Activated CD8-positive, alpha-beta memory T cell treated with anti-CD3 and anti-CD28 coated beads, Interleukin-2, amount 50 U/mL, for 4 hours (primary cell): ENCODE measurements around the gene WNT9B.

Source experiments
- DNase-seq: peaks from one replicate; pipeline ENCODE4 v3.0.0-alpha.2; 2020

WNT9B gene

GRCh38 chr17:46851029-46851741 is at the start of gene WNT9B:
Gene WNT9B (plus strand): TSS chr17:46851583. CDS start chr17:46851639, 56 bp downstream.
- DNase-seq = no peak

GRCh38 chr17:46802800-46803199 is 48.6 kb upstream of the WNT9B start:
- DNase-seq = no peak

- DNase-seq = no peak
Observed at GRCh38 chr17:46803544-46803943, 47.8 kb upstream of the WNT9B start.

GRCh38 chr17:46805771-46806170 is 45.6 kb upstream of the WNT9B start:
- DNase-seq = no peak

- no peak for DNase-seq
Observed at GRCh38 chr17:46809110-46809571, 42.2 kb upstream of the WNT9B start.

- DNase-seq = no peak
Observed at GRCh38 chr17:46810837-46811236, 40.5 kb upstream of the WNT9B start.

GRCh38 chr17:46811978-46812583 is 39.3 kb upstream of the WNT9B start:
- no peak for DNase-seq

- no peak for DNase-seq
Observed at GRCh38 chr17:46812624-46813318, 38.6 kb upstream of the WNT9B start.

GRCh38 chr17:46813920-46814319 is 37.5 kb upstream of the WNT9B start:
- DNase-seq = no peak

GRCh38 chr17:46814446-46814845 is 36.9 kb upstream of the WNT9B start:
- DNase-seq = no peak

GRCh38 chr17:46815474-46816353 is 35.7 kb upstream of the WNT9B start:
- DNase-seq = no peak

- no peak for DNase-seq
Observed at GRCh38 chr17:46817151-46817900, 34.1 kb upstream of the WNT9B start.

GRCh38 chr17:46817901-46818209 is 33.5 kb upstream of the WNT9B start:
- DNase-seq = no peak

GRCh38 chr17:46818316-46818928 is 33.0 kb upstream of the WNT9B start, which contains the start of gene WNT3:
Gene WNT3 (minus strand): TSS chr17:46818692. CDS start chr17:46818597, 95 bp downstream.
- DNase-seq = peak; percentile 68

GRCh38 chr17:46818929-46819859 is 32.2 kb upstream of the WNT9B start:
- DNase-seq = no peak

- no peak for DNase-seq
Observed at GRCh38 chr17:46819906-46820351, 31.5 kb upstream of the WNT9B start.

GRCh38 chr17:46820592-46821450 is 30.6 kb upstream of the WNT9B start:
- no peak for DNase-seq

- DNase-seq = no peak
Observed at GRCh38 chr17:46821482-46822387, 29.6 kb upstream of the WNT9B start.
